ENCODE data around the gene KCNG2. TPM values are rescaled to one million over a fixed set of nuclear protein-coding genes. Genes with fewer than 3 reads are reported as not detected.
"Not testable (repeated sequence)": the region's sequence is repeated elsewhere in the genome, so short reads cannot be mapped to it uniquely, and the experiment has no call there.

Gene KCNG2
- total and polyA plus RNA-seq, 2 experiments from 2014 or later, result not detected

DNA sequence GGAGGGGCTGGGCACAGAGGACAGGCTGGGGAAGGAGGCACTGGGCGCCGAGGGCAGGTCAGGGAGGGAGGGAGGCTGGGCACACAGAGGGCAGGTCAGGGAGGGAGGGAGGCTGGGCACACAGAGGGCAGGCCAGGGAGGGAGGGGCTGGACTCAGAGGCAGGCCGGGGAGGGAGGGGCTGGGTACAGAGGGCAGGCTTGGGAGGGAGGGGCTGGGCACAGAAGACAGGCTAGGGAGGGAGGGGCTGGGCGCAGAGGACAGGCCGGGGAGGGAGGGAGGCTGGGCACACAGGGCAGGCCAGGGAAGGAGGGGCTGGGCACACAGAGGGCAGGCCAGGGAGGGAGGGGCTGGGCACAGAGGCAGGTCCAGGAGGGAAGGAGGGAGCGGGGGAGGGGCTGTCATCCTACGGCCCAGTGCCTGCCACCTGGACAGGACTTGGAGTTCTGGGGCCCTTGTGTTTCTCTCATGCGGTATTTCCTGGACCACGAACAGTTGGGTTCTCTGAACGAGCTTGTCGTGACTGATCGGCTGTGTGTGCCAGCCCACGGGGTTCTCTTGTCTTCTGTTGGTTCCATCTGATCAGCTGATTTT is 46.7 kb upstream of the KCNG2 start:
- no peaks in the 10 kb centered on the region for H3K36me3 ChIP-seq (replicated peaks; ENCODE audit: insufficient read depth, low read depth)
- no peak overlapping the region for H3K4me2 ChIP-seq
- H3K27me3 ChIP-seq, result no peaks in the 10 kb centered on the region
- H2AFZ ChIP-seq, result no peak overlapping the region
- no peak overlapping the region for H3K4me3 ChIP-seq
- no peaks in the 10 kb centered on the region for H3K9me2 ChIP-seq (replicated peaks; ENCODE audit: insufficient read depth)
- 80% methylated on average over 8 of the region's 13 CpGs for WGBS (ENCODE audit: low lambda C conversion rate, missing lambda C conversion rate)
- H4K20me1 ChIP-seq (ENCODE audit: insufficient read depth, poor library complexity, severe bottlenecking), result no peaks in the 10 kb centered on the region
- TF ChIP-seq EZH2phosphoT487 (IDR thresholded peaks at IDR 0.05; ENCODE audit: low read depth, severe bottlenecking, unreplicated experiment) (no peak), EZH2 (IDR thresholded peaks at IDR 0.05; ENCODE audit: borderline replicate concordance) (no peak)
- TF ChIP-seq, protein P1, sequence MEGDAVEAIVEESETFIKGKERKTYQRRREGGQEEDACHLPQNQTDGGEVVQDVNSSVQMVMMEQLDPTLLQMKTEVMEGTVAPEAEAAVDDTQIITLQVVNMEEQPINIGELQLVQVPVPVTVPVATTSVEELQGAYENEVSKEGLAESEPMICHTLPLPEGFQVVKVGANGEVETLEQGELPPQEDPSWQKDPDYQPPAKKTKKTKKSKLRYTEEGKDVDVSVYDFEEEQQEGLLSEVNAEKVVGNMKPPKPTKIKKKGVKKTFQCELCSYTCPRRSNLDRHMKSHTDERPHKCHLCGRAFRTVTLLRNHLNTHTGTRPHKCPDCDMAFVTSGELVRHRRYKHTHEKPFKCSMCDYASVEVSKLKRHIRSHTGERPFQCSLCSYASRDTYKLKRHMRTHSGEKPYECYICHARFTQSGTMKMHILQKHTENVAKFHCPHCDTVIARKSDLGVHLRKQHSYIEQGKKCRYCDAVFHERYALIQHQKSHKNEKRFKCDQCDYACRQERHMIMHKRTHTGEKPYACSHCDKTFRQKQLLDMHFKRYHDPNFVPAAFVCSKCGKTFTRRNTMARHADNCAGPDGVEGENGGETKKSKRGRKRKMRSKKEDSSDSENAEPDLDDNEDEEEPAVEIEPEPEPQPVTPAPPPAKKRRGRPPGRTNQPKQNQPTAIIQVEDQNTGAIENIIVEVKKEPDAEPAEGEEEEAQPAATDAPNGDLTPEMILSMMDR (IDR thresholded peaks at IDR 0.05; ENCODE audit: poor library complexity), result no peak
- no peaks in the 10 kb centered on the region for H3K4me1 ChIP-seq (ENCODE audit: insufficient read depth)
- no peaks in the 10 kb centered on the region for H3K79me2 ChIP-seq
- no peak for DNase-seq (ENCODE audit: low spot score)
- no peak overlapping the region for H3K27ac ChIP-seq
- H3K9me3 ChIP-seq (ENCODE audit: low read depth), result no peaks in the 10 kb centered on the region

DNA sequence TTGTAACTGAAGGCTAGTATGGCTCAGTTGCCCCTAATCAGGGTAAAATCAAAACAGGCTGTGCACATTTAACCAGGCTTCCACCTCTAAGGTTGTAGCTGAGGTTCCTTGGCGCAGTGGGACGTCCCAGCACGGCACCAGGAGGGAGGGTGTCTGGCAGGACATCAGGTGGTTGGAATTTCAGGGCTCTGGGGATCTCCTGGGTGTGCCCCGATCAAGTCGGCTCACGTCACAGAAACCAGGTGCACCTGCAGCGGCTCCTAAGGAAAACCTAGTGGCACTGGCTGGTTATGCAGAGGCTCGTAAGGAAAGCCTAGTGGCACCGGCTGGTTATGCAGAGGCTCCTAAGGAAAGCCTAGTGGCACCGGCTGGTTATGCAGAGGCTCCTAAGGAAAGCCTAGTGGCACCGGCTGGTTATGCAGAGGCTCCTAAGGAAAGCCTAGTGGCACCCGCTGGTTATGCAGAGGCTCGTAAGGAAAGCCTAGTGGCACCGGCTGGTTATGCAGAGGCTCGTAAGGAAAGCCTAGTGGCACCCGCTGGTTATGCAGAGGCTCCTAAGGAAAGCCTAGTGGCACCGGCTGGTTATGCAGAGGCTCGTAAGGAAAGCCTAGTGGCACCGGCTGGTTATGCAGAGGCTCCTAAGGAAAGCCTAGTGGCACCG is 45.7 kb upstream of the KCNG2 start:
- WGBS (ENCODE audit: low lambda C conversion rate, missing lambda C conversion rate), result 96% methylated on average over 13 of the region's 20 CpGs
- not testable (repeated sequence) for H3K36me3 ChIP-seq (replicated peaks; ENCODE audit: insufficient read depth, low read depth)

DNA sequence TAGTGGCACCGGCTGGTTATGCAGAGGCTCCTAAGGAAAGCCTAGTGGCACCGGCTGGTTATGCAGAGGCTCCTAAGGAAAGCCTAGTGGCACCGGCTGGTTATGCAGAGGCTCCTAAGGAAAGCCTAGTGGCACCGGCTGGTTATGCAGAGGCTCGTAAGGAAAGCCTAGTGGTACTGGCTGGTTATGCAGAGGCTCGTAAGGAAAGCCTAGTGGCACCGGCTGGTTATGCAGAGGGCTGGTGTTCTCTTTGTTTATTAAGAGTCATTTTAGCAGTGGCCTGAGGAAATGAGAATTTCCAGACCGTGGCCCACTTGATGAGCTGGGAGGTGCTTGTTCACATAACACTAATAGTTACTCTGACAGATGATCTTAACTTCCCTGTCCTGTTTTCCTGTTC is 44.8 kb upstream of the KCNG2 start:
- not testable (repeated sequence) for H4K20me1 ChIP-seq (ENCODE audit: insufficient read depth, poor library complexity, severe bottlenecking); H3K79me2 ChIP-seq; DNase-seq (ENCODE audit: low spot score); H3K36me3 ChIP-seq (replicated peaks; ENCODE audit: insufficient read depth, low read depth); H2AFZ ChIP-seq; H3K27ac ChIP-seq; H3K9me2 ChIP-seq (replicated peaks; ENCODE audit: insufficient read depth); H3K4me3 ChIP-seq; H3K27me3 ChIP-seq; H3K9me3 ChIP-seq (ENCODE audit: low read depth); H3K4me1 ChIP-seq (ENCODE audit: insufficient read depth); H3K4me2 ChIP-seq
- 94% methylated on average over 7 of the region's 8 CpGs for WGBS (ENCODE audit: low lambda C conversion rate, missing lambda C conversion rate)

More for the DNA sequence above, 45.7 kb upstream of the KCNG2 start:
- not testable (repeated sequence) for H3K4me2 ChIP-seq; H3K9me2 ChIP-seq (replicated peaks; ENCODE audit: insufficient read depth); H3K9me3 ChIP-seq (ENCODE audit: low read depth); H3K4me1 ChIP-seq (ENCODE audit: insufficient read depth); DNase-seq (ENCODE audit: low spot score); H3K27me3 ChIP-seq; H4K20me1 ChIP-seq (ENCODE audit: insufficient read depth, poor library complexity, severe bottlenecking); H3K27ac ChIP-seq; H2AFZ ChIP-seq; H3K4me3 ChIP-seq; H3K79me2 ChIP-seq

DNA sequence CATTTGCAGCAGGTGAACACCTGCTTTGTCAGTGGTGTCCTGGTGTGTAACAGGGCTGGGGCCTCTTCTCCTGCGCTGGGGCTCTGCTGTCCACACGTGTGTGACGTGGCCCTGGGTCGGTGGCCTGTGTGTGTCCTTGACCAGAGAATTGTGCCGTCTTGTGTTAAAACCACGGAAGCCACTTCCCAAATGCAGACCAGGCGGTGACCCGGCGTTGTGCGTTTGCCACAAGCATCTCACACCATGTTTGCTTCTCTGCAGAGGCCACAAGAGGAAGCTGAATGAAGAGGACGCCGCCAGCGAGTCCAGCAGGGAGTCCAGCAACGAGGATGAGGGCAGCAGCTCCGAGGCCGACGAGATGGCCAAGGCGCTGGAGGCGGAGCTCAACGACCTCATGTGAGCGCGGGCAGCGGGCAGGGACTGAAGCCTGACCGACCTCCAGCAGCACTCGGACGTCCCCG is 44.3 kb upstream of the KCNG2 start:
- no peak for TF ChIP-seq EZH2 (IDR thresholded peaks at IDR 0.05; ENCODE audit: borderline replicate concordance)
- no peak for TF ChIP-seq EZH2phosphoT487 (IDR thresholded peaks at IDR 0.05; ENCODE audit: low read depth, severe bottlenecking, unreplicated experiment)
- TF ChIP-seq, protein P1 (IDR thresholded peaks at IDR 0.05; ENCODE audit: poor library complexity), result no peak
- no peak overlapping the region for H3K4me3 ChIP-seq
- no peaks in the 10 kb centered on the region for H3K79me2 ChIP-seq
- no peak overlapping the region for H3K4me2 ChIP-seq
- H4K20me1 ChIP-seq (ENCODE audit: insufficient read depth, poor library complexity, severe bottlenecking), result no peaks in the 10 kb centered on the region
- H3K9me2 ChIP-seq (replicated peaks; ENCODE audit: insufficient read depth), result no peaks in the 10 kb centered on the region
- no peaks in the 10 kb centered on the region for H3K36me3 ChIP-seq (replicated peaks; ENCODE audit: insufficient read depth, low read depth)
- no peak overlapping the region for H3K27ac ChIP-seq
- no peak overlapping the region for H2AFZ ChIP-seq
- 94% methylated on average over 27 of the region's 27 CpGs for WGBS (ENCODE audit: low lambda C conversion rate, missing lambda C conversion rate)
- no peaks in the 10 kb centered on the region for H3K27me3 ChIP-seq
- H3K4me1 ChIP-seq (ENCODE audit: insufficient read depth), result no peaks in the 10 kb centered on the region
- no peaks in the 10 kb centered on the region for H3K9me3 ChIP-seq (ENCODE audit: low read depth)
- no peak for DNase-seq (ENCODE audit: low spot score)
